ENCODE results near the gene KLHL17. TPM values are rescaled to one million over a fixed set of nuclear protein-coding genes. Genes with fewer than 3 reads are reported as not detected.
A peak's percentile ranks its signal among the peaks of the same experiment; 100 is the strongest.

KLHL17 gene
- total RNA-seq, 1 experiment from 2014 or later: 41.4 TPM

DNA sequence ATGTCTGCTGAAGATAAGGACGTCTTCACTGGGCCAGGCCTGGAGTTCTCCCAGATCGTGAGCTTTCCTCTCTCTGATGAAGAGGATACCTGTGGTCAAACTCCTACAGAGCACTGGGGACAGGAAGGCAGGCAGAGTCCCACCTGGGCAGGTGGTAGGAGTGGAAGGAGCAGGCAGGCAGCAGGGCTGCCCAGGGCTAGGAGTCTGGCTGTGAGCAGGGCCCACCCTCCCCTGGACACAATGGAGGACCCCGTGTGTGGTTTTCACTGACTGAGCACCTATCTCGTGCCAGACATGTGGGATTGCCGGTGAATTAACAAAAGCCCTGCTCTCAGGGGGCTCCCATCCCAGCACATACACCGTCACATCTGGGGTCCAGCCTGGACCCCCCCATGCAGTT is 41.5 kb upstream of the KLHL17 start:
- Histone ChIP-seq H3K23me2 (ENCODE audit: insufficient read length, low read depth, low read length, poor library complexity, severe bottlenecking) (no peaks in the 10 kb centered on the region), H3K27me3 (ENCODE audit: insufficient read depth, low read length) (peaks cover 38% of the 10 kb centered on the region), H3T11ph (ENCODE audit: low read length) (no peak overlapping the region), H3K14ac (ENCODE audit: insufficient read depth, low read length) (no peak overlapping the region), H3K4me1 (ENCODE audit: insufficient read depth, low read length) (no peaks in the 10 kb centered on the region), H3K27ac (ENCODE audit: insufficient read length, low read depth, low read length) (no peak overlapping the region), H2AFZ (ENCODE audit: low read length) (no peak overlapping the region), H2BK12ac (ENCODE audit: insufficient read length, low read depth, low read length) (no peak overlapping the region), H4K91ac (ENCODE audit: insufficient read length, low read depth, low read length) (no peak overlapping the region), H4K20me1 (ENCODE audit: control insufficient read depth, insufficient read depth, insufficient read length) (peaks cover 6% of the 10 kb centered on the region), H3K18ac (ENCODE audit: insufficient read length, low read depth, low read length) (no peak overlapping the region), H3K9me3 (ENCODE audit: control insufficient read depth, low read depth, low read length) (no peaks in the 10 kb centered on the region), H3K79me2 (ENCODE audit: insufficient read depth, low read length) (no peaks in the 10 kb centered on the region), H3K23ac (ENCODE audit: insufficient read length, low read depth, low read length) (no peak overlapping the region), H3K56ac (ENCODE audit: insufficient read length, low read depth, low read length) (no peak overlapping the region), H4K5ac (ENCODE audit: insufficient read length, low read depth, low read length) (no peak overlapping the region), H3K4me2 (ENCODE audit: insufficient read depth, insufficient read length, low read length) (no peak overlapping the region), H2BK15ac (ENCODE audit: low read depth, low read length) (no peak overlapping the region), H4K8ac (replicated peaks; ENCODE audit: insufficient read length, low read depth, low read length) (no peak overlapping the region), H2BK20ac (ENCODE audit: low read depth, low read length, poor library complexity, severe bottlenecking) (no peak overlapping the region), H2AK5ac (ENCODE audit: insufficient read length, low read length) (no peak overlapping the region), H3K9ac (ENCODE audit: extremely low read depth, insufficient read length, low read length) (no peak overlapping the region), H3K4ac (ENCODE audit: low read depth, low read length) (no peak overlapping the region), H2BK120ac (ENCODE audit: low read depth, low read length, poor library complexity, severe bottlenecking) (no peak overlapping the region), H3K79me1 (ENCODE audit: insufficient read depth, low read depth, low read length, poor library complexity, severe bottlenecking) (no peaks in the 10 kb centered on the region), H2BK5ac (ENCODE audit: insufficient read length, low read length) (no peak overlapping the region)
- Mint-ChIP-seq H3K27ac (no peak overlapping the region), H3K36me3 (ENCODE audit: insufficient read depth in 1 of 3, low read depth in 3 of 3) (peaks cover 0 to 4% (median 0%) of the 10 kb centered on the region in 3 experiments; a peak in 3 of 7 replicates), H3K4me1 (peaks cover 17 to 22% of the 10 kb centered on the region in 2 experiments), H3K4me3 (peak overlapping the region in 1 of 2 experiments; percentile 3; a peak in 1 of 5 replicates), H3K27me3 (ENCODE audit: low read depth) (peaks cover 98% of the 10 kb centered on the region), H3K9me3 (peaks cover 2 to 5% of the 10 kb centered on the region in 2 experiments; a peak in 2 of 5 replicates)
- no CpG with 5 or more reads among the region's 6 CpGs for WGBS (ENCODE audit: extremely low coverage, insufficient read length, low lambda C conversion rate)
- no peak for DNase-seq
- TF ChIP-seq, protein P1, sequence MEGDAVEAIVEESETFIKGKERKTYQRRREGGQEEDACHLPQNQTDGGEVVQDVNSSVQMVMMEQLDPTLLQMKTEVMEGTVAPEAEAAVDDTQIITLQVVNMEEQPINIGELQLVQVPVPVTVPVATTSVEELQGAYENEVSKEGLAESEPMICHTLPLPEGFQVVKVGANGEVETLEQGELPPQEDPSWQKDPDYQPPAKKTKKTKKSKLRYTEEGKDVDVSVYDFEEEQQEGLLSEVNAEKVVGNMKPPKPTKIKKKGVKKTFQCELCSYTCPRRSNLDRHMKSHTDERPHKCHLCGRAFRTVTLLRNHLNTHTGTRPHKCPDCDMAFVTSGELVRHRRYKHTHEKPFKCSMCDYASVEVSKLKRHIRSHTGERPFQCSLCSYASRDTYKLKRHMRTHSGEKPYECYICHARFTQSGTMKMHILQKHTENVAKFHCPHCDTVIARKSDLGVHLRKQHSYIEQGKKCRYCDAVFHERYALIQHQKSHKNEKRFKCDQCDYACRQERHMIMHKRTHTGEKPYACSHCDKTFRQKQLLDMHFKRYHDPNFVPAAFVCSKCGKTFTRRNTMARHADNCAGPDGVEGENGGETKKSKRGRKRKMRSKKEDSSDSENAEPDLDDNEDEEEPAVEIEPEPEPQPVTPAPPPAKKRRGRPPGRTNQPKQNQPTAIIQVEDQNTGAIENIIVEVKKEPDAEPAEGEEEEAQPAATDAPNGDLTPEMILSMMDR (conservative IDR thresholded peaks at IDR 0.05): no peak

Data from H9 (cell line).